ENCODE results near the gene PGAP6. TPM values are rescaled to one million over a fixed set of nuclear protein-coding genes. Genes with fewer than 3 reads are reported as not detected.
A peak's percentile ranks its signal among the peaks of the same experiment; 100 is the strongest.
"Not testable (repeated sequence)": the region's sequence is repeated elsewhere in the genome, so short reads cannot be mapped to it uniquely, and the experiment has no call there.

PGAP6 gene
- total RNA-seq, 2 donors from 2014 or later, result 39.4 to 46.8 TPM

DNA sequence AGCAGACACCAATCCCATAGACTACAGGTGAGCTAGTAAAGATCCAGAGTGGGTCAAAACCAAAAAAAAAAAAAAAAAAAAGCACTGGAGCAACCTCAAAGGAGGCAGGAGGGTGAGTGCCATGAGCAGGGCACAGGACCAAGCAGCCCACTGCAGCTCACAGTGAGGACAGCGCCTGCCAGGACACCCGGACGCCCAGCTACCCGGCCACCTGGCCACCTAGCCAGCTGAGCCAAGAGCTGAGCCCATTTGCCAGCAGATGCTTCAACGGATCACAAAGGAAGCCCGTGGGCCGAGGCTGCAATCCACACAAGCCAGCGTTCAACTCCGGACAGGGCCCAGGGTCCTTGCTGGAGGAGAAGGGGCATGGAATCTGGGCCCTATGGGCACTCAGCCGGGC is 44.3 kb downstream of the PGAP6 start:
- Mint-ChIP-seq H3K36me3 (no peaks in the 10 kb centered on the region), H3K27ac (no peak overlapping the region), H3K4me1 (ENCODE audit: low read depth in 2 of 2) (peaks cover 58 to 59% of the 10 kb centered on the region in 2 donors), H3K27me3 (no peaks in the 10 kb centered on the region), H3K9me3 (no peaks in the 10 kb centered on the region), H3K4me3 (no peak overlapping the region)
- ATAC-seq (no peak), DNase-seq (ENCODE audit: low spot score) (no peak)

DNA sequence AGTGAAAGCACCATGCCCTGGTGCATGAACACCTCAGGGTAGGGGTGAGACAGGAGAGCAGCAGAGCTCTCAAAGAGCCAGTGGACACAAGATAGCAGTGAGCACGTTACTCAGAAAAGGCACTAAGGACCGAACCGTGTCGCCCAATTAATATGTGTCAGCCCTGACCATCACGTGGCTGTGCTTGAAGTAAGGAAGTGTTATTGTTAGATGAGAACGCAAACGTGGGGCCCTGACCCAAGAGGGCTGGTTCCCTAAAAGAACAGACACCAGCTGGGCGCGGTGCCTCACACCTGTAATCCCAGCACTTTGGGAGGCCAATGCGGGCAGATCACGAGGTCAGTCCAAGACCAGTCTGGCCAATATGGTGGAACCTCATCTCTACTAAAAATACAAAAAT is 45.5 kb downstream of the PGAP6 start:
- Mint-ChIP-seq H3K4me3 (peak overlapping the region; percentile 28), H3K9me3 (no peaks in the 10 kb centered on the region), H3K36me3 (no peaks in the 10 kb centered on the region), H3K27ac (peak overlapping the region; percentile 7 to 38), H3K4me1 (ENCODE audit: low read depth in 2 of 2) (peaks cover 57 to 58% of the 10 kb centered on the region in 2 donors), H3K27me3 (no peaks in the 10 kb centered on the region)
- DNase-seq (ENCODE audit: low spot score) (no peak), ATAC-seq (no peak)

DNA sequence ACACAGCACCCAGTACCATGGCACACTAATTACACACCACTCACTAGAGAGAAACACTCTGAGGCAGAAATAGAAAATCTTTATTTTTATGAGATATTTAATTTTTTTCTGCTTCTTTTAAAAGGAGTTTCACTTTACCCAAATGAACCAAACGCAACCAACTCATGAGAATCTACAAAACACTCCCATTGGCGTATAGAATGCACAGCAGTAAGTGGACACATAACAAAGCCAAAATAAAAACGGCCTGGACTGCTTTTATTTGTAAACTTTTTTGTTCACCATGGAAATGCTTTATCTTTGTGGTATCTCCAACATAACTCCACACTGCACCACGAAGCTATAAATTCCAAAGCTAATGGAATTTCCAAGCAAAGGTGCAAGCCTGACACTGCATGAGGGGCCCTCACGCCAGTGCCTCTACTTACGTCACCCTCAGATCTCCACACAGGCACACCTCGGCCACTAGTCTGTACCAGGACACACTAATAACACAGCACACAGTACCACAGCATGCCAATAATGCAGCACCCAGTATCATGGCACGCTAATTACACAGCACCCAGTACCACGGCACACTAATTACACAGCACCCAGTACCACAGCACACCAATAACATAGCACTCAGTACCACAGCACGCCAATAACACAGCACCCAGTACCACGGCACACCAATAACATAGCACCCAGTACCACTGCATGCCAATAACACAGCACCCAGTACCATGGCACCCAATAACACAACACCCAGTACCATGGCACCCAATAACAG is 46.7 kb downstream of the PGAP6 start:
- not testable (repeated sequence) for DNase-seq (ENCODE audit: low spot score); H3K9me3 Mint-ChIP-seq; H3K36me3 Mint-ChIP-seq; H3K27me3 Mint-ChIP-seq; ATAC-seq
- Mint-ChIP-seq H3K4me3 (peak overlapping the region; percentile 26), H3K4me1 (ENCODE audit: low read depth in 2 of 2) (peaks cover 60 to 67% of the 10 kb centered on the region in 2 donors), H3K27ac (peak overlapping the region; percentile 7 to 38)

DNA sequence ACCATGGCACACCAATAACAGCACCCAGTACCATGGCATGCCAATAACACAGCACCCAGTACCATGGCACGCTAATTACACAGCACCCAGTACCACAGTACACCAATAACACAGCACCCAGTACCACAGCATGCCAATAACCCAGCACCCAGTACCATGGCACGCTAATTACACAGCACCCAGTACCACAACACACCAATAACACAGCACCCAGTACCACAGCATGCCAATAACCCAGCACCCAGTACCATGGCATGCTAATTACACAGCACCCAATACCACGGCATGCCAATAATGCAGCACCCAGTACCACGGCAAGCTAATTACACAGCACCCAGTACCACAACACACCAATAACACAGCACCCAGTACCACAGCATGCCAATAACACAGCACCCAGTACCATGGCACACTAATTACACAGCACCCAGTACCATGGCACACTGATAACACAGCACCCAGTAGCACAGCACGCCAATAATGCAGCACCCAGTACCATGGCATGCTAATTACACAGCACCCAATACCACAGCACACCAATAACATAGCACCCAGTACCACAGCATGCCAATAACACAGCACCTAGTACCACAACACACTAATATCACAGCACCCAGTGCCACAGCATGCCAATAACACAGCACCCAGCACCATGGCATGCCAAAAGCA is 47.5 kb downstream of the PGAP6 start:
- not testable (repeated sequence) for ATAC-seq; H3K27me3 Mint-ChIP-seq; H3K36me3 Mint-ChIP-seq; DNase-seq (ENCODE audit: low spot score); H3K27ac Mint-ChIP-seq; H3K9me3 Mint-ChIP-seq; H3K4me3 Mint-ChIP-seq
- peaks cover 57 to 63% of the 10 kb centered on the region in 2 donors for H3K4me1 Mint-ChIP-seq (ENCODE audit: low read depth in 2 of 2)

DNA sequence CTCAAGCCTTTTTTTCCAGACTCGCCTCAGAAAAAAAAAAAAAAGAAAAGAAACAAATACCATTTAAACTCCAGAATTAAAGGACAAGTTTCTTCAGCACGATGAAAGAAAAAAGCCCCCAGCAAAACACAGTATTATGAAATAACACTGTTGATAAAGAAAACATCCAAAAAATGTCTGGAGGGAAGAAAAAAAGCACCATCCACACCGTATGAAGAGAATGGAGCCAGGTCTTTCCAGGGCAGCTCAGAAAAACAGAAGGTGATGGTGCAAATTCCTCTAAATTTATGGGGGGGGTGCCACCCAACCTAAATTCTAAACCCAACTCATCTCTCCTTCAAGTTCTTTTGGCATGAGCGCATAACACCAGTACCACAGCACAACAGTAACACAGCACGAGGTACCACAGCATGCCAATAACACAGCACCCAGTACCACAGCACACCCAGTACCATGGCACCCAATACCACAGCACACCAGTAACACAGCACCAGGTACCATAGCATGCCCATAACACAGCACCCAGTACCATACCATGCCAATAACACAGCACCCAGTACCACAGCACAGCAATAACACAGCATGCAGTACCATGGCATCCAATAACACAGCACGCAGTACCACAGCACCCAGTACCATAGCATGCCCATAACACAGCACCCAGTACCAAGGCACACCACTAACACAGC is 48.2 kb downstream of the PGAP6 start:
- Mint-ChIP-seq H3K27ac (no peak overlapping the region), H3K9me3 (no peaks in the 10 kb centered on the region)

DNA sequence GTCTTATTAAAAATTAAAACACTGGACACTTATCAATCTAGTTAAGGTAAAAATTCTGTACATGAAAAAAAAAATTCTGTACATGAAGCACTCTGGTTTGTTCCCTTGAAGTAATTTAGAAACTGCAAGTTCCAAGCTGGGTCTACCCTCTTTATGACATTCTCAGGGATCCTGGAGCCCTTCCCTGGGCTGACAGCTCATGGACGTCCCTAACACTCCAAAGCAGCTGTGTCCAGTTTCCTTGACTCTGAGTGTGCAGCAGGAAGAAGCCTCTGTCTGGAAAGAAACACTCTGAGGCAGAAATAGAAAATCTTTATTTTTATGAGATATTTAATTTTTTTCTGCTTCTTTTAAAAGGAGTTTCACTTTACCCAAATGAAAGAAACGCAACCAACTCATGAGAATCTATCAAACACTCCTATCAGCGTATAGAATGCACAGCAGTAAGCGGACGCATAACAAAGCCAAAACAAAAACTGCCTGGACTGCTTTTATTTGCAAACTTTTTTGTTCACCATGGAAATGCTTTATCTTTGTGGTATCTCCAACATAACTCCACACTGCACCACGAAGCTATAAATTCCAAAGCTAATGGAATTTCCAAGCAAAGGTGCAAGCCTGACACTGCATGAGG is 50.5 kb downstream of the PGAP6 start:
- Mint-ChIP-seq H3K27ac (peak overlapping the region in 1 of 2 donors; percentile 62), H3K4me1 (ENCODE audit: low read depth in 2 of 2) (peaks cover 55 to 57% of the 10 kb centered on the region in 2 donors), H3K4me3 (peak overlapping the region; percentile 32)
- not testable (repeated sequence) for H3K9me3 Mint-ChIP-seq; ATAC-seq; H3K36me3 Mint-ChIP-seq; H3K27me3 Mint-ChIP-seq; DNase-seq (ENCODE audit: low spot score)

More for the DNA sequence above, 48.2 kb downstream of the PGAP6 start:
- no peak for ATAC-seq
- Mint-ChIP-seq H3K36me3 (no peaks in the 10 kb centered on the region), H3K4me3 (no peak overlapping the region), H3K4me1 (ENCODE audit: low read depth in 2 of 2) (peaks cover 54 to 59% of the 10 kb centered on the region in 2 donors), H3K27me3 (no peaks in the 10 kb centered on the region)
- no peak for DNase-seq (ENCODE audit: low spot score)

DNA sequence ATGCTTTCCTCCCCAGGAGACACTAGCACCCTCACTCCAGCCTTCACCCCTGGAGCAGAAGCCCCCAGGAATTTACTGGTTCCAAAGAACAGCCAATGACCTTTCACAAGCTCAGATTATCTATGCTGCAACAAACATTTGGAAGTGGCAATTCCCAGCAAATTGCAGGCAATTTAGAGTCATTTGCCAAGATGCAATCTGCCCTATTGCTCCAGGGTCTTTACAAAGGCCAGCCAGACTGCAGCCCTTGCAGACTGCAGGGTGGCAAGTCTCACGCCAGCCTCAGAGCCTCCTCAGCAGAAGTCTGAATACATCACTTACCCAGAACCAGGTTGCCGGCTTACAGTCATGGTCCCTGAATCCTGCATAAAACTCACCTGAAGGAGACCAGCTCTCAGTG is 51.0 kb downstream of the PGAP6 start:
- Mint-ChIP-seq H3K4me1 (ENCODE audit: low read depth in 2 of 2) (peaks cover 53% of the 10 kb centered on the region in 2 donors), H3K9me3 (no peaks in the 10 kb centered on the region), H3K36me3 (no peaks in the 10 kb centered on the region), H3K4me3 (no peak overlapping the region), H3K27me3 (no peaks in the 10 kb centered on the region), H3K27ac (peak overlapping the region in 1 of 2 donors; percentile 62)
- no peak for ATAC-seq
- DNase-seq (ENCODE audit: low spot score), result no peak

DNA sequence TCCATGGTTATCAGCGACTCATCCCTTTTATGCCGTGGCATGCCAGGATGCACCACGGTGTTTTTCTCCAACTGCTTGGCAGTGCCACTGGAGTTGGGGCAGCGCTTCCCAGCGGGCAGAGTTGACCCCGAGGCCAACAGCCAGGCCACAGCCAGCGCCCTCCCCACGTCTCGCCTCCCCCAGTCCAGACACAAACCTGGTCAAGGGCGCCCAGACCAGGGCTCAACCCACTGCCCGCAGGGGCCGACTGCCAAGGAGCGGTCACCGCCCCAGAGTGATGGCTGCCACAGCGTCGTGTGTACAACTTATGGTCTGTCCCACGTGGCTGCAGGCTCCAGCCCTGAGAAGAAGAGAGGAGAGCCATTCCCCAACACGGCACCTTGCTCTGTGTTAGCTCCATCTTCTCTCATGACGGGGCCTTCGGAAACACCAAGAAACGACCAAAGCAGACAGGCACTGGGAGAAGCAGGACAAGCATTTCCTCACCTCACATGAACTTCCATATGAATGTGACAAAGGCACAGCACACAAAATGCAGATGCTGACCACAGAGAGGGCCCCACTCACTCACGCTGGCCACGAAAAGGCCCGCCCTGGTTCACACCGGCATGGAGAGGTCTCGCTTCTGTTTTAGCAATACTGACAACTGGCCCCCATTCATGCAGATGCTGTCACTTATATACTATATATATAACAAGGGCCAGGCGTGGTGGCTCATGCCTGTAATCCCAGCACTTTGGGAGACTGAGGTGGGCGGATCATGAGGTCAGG is 56.2 kb downstream of the PGAP6 start:
- no peaks in the 10 kb centered on the region for H3K36me3 Mint-ChIP-seq
- no peak for DNase-seq (ENCODE audit: low spot score)
- peak overlapping the region; percentile 79 for H3K4me3 Mint-ChIP-seq
- H3K9me3 Mint-ChIP-seq, result no peaks in the 10 kb centered on the region
- no peaks in the 10 kb centered on the region for H3K27me3 Mint-ChIP-seq
- peaks cover 39 to 50% of the 10 kb centered on the region in 2 donors for H3K4me1 Mint-ChIP-seq (ENCODE audit: low read depth in 2 of 2)
- H3K27ac Mint-ChIP-seq, result peak overlapping the region in 1 of 2 donors; percentile 59
- ATAC-seq, result no peak

DNA sequence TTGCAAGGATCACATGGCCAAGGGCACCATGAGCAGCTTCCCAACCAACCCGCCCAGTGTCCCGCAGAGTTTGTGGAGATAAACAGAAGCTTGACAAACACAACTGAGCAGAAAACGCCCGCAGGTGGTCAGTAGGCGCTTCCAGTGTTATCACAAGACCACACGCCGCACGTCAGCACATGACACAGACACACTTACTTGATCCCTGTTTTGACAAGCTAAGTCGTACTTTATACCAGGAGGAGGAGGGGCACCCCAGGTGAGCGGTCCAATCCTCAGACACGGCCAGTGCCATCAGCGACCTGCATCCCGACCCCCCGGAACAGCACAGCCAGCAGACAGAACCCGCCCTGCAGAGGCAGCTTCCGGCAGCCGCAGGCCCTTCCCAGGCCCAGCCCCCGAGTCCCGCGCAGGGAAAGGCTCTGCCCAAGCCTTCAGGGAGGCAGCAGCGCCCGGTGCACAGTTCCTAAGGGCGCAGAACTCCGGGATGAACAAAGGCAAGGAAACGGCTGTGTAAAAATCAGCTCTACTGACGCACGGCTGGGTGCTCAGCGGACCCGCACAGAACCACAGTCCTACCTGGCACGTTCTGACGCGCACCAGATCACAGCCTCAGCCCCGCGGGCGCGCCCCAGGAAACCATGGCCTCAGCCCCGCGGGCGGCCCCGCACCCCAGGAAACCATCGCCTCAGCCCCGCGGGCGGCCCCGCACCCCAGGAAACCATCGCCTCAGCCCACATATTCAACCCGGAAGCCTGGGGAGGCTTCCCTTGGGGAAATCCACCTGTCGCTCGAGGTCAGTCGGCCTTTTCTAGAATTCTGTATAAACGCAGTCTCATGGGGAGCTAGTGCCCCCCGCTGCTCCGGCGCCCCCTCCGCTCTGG is 57.1 kb downstream of the PGAP6 start:
- peak; percentile 51 to 58 for ATAC-seq
- Mint-ChIP-seq H3K27me3 (no peaks in the 10 kb centered on the region), H3K27ac (peak overlapping the region; percentile 29 to 59), H3K4me3 (peak overlapping the region; percentile 79), H3K4me1 (ENCODE audit: low read depth in 2 of 2) (peaks cover 39 to 50% of the 10 kb centered on the region in 2 donors), H3K36me3 (no peaks in the 10 kb centered on the region), H3K9me3 (no peaks in the 10 kb centered on the region)
- peak; percentile 75 for DNase-seq (ENCODE audit: low spot score)

DNA sequence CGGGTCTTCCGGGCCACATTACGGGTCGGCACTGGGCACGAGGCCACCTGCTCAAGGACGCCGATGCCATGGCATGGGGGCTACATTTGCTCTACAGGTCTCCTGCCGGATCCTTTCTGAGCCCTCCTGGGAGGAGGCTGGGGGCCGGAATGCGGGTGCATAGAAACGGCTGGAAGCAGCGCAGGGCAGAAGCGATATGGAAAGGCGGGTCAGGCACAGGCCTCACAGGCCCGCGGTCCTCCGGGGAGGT is 57.7 kb downstream of the PGAP6 start:
- Mint-ChIP-seq H3K27ac (peak overlapping the region; percentile 29 to 59), H3K4me1 (ENCODE audit: low read depth in 2 of 2) (peaks cover 45 to 55% of the 10 kb centered on the region in 2 donors), H3K4me3 (peak overlapping the region; percentile 79), H3K36me3 (no peaks in the 10 kb centered on the region), H3K9me3 (no peaks in the 10 kb centered on the region), H3K27me3 (no peaks in the 10 kb centered on the region)
- DNase-seq (ENCODE audit: low spot score) (no peak), ATAC-seq (no peak)

DNA sequence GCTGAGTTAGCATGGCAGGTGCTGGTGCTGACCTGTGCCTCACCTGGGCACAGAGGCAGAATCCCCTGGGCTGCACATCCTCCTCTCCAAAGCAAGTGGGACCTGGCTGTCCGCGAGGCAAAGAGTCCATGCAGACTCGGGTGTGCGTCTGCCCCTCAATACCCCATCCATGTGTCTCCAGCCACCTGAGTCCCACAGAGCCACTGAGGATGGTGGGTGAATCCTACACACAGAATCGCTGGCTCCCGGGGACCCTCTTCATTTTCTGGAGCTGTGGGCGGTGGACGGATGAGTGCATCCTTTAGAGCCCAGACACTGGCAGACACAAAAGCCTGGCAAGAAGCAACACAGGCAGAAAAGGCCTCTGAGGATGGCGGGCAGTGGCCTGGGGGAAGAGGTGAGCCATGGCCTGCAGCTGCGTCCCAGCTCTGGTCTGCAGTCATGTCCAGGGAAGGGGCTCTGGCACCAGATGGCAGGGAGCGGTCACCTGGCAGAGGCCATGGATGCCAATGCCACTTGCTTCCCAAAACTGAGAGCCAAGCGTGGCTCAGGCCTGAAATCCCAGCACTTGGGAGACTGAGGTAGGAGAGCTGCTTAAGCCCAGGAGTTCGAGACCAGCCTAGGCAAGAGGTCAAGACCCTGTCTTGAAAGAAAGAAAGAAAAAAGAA is 59.2 kb downstream of the PGAP6 start:
- Mint-ChIP-seq H3K4me1 (ENCODE audit: low read depth in 2 of 2) (peaks cover 52 to 67% of the 10 kb centered on the region in 2 donors), H3K27ac (peak overlapping the region; percentile 9 to 42), H3K9me3 (no peaks in the 10 kb centered on the region), H3K27me3 (no peaks in the 10 kb centered on the region), H3K4me3 (no peak overlapping the region), H3K36me3 (no peaks in the 10 kb centered on the region)
- DNase-seq (ENCODE audit: low spot score) (no peak), ATAC-seq (no peak)

DNA sequence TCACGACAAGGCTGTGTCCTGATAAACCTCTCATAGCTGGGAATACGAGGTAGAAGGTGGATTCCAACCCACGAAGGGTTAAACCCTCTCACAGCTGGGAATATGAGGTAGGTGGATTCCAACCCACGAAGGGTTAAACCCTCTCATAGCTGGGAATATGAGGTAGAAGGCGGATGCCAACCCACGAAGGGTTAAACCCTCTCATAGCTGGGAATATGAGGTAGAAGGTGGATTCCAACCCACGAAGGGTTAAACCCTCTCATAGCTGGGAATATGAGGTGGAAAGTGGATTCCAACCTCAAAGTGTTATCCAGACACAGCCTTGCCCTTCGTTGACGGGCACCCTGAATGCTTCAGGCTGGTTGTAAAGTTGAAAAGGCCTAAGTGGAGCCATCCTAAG is 60.2 kb downstream of the PGAP6 start:
- H3K9me3 Mint-ChIP-seq, result no peaks in the 10 kb centered on the region
- H3K27ac Mint-ChIP-seq, result no peak overlapping the region
- H3K4me3 Mint-ChIP-seq, result no peak overlapping the region
- ATAC-seq, result no peak
- H3K36me3 Mint-ChIP-seq, result no peaks in the 10 kb centered on the region
- H3K4me1 Mint-ChIP-seq (ENCODE audit: low read depth in 2 of 2), result peaks cover 50 to 67% of the 10 kb centered on the region in 2 donors
- no peak for DNase-seq (ENCODE audit: low spot score)
- H3K27me3 Mint-ChIP-seq, result no peaks in the 10 kb centered on the region
